Lower leg skin (tissue), 4 donors: ENCODE data around the gene SOCS6. TPM values are rescaled to one million over a fixed set of nuclear protein-coding genes. Genes with fewer than 3 reads are reported as not detected.

Experiments used
- DNase-seq, 2 donors: peaks; one replicate each; pipeline ENCODE4 v3.0.0-alpha.2; 2019; ENCODE audit warnings: low spot score in 2 of 2
- H3K4me3 ChIP-seq: fragments of 200-600 bp; sonication (generic); 2 replicates; pipeline ENCODE4 v1.5.1; 2017; ENCODE audit warnings: mild to moderate bottlenecking, low read depth; ENCODE audit not compliant: poor library complexity, severe bottlenecking
- CTCF ChIP-seq, 3 donors: fragments of 450-650 bp; IDR thresholded peaks; one replicate each; pipeline ENCODE4 v1.5.1; 2016; ENCODE audit warnings: antibody characterized with exemption in 3 of 3, mild to moderate bottlenecking in 3 of 3, moderate library complexity in 2 of 3
- POLR2A ChIP-seq, 2 donors: fragments of 450-650 bp; IDR thresholded peaks; one replicate each; pipeline ENCODE4 v1.6.1; 2016 to 2017; ENCODE audit warnings: antibody characterized with exemption in 2 of 2, mild to moderate bottlenecking in 1 of 2, moderate library complexity in 1 of 2
- WGBS, 2 donors: methylation state at CpG; one replicate each; pipeline ENCODE4 v1.1.5; 2018; 5-methylcytosine and 5-hydroxymethylcytosine counted together
- intact Hi-C: fragments of 100-400 bp; cut with DNase I; formaldehyde crosslinking; loops from one replicate; pipeline ENCODE4 v1.15.0; 2023; ENCODE audit warnings: low total_unique reads
- total RNA-seq, 4 donors: library from RNA; depleted of rRNA; stranded (reverse); fragments of >200 nt; gene quantifications; one replicate each; pipeline ENCODE4 v1.1.0, GENCODE V29; 2016

SOCS6 gene
- total RNA-seq, 4 donors from 2014 or later, result 13.3 to 19.7 (median 18.7) TPM

DNA sequence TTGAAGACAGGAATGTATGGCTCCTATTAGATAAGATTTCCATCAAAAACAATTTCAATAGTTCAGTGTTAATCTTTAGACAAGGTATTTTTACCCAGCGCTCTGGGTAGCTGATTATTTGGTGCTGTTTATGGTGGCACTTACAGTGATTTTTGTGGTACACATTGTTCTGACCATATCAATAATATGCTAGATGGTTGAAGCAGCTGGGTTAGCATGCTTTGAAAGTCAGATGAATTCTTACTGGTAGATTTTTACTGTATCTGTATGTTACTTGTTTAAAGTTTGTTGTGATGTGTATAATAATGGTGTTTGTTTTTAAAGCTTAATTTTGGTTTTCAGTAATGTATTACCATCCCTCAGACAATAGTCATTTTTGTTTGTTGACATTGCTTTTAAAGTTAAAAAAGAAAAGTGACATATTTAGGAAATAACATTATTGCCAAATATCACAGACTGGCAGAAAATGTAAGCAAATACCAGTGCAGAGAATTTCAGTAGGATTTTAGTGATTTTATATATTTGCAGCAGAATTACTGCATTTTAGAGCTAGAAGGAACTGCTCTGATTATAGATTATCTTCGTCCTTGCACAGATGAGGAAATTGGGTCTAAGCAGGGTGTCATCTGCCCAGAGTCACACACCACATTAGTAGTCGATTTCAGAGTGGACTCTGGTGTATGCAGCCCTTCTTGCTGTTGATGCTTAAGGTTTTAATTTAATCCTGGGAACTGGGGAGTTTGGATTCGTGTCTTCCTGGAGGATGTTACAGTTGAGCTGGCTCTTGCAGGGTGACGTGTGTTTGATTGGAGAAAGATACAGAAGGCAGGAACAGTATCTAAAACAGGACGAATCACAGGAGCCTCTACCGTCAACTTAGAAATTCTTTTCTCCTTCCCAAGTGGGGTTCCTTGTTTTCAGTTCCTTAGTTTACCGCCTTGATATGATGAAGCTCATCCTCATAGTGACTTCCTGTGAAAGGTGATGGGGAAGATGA lies 6.6 kb downstream of the SOCS6 start:
- 54% methylated on average over 8 of the region's 8 CpGs for WGBS, 2 donors
- intact Hi-C loops, result no loop called here
- TF ChIP-seq POLR2A (IDR thresholded peaks at IDR 0.05) (no peak), CTCF (IDR thresholded peaks at IDR 0.05) (no peak)

GRCh38 chr18:70296289-70296688 lies 7.4 kb downstream of the SOCS6 start:
- WGBS, 2 donors, result 76 to 85% methylated on average over 10 of the region's 10 CpGs
- no peak overlapping the region for H3K4me3 ChIP-seq
- intact Hi-C loops, result no loop called here
- TF ChIP-seq POLR2A (IDR thresholded peaks at IDR 0.05) (no peak), CTCF (IDR thresholded peaks at IDR 0.05) (no peak)
- DNase-seq, result no peak

More for the DNA sequence above, 6.6 kb downstream of the SOCS6 start:
- no peak for DNase-seq
- no peak overlapping the region for H3K4me3 ChIP-seq

DNA sequence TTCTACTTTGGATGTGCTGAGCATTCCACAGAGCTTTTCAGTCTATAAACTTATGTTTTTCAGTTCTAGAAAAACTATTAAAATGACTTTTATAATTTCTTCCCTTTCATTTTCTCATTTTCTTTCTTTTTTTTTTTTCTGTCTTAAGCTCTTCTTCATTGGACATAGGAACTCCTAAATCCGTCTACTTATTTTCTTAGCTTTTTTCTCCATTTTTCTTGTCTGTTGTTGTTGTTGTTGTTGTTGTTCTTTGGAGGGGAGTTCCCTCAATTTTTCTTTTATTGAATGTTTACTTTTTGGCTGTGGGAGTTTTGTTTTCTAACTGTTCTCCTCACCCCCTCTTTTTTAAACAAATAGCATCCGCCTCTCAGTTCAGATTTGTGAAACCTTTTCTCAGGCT lies 7.9 kb downstream of the SOCS6 start:
- intact Hi-C loops, result no loop called here
- no peak for TF ChIP-seq CTCF (IDR thresholded peaks at IDR 0.05)
- TF ChIP-seq POLR2A (IDR thresholded peaks at IDR 0.05), result no peak
- WGBS, 2 donors, result 79 to 95% methylated on average over 2 of the region's 2 CpGs
- H3K4me3 ChIP-seq, result no peak overlapping the region
- DNase-seq, result no peak

- no peak for DNase-seq
- intact Hi-C loops, result no loop called here
- no peak overlapping the region for H3K4me3 ChIP-seq
- 75 to 79% methylated on average over 8 of the region's 8 CpGs for WGBS, 2 donors
- TF ChIP-seq CTCF (IDR thresholded peaks at IDR 0.05) (no peak), POLR2A (IDR thresholded peaks at IDR 0.05) (no peak)
Observed at GRCh38 chr18:70299393-70299792, 10.5 kb downstream of the SOCS6 start.

- intact Hi-C loops, result no loop called here
Observed at GRCh38 chr18:70301667-70302066, 12.8 kb downstream of the SOCS6 start.

More at GRCh38 chr18:70301667-70302066, 12.8 kb downstream of the SOCS6 start:
- TF ChIP-seq POLR2A (IDR thresholded peaks at IDR 0.05) (no peak), CTCF (IDR thresholded peaks at IDR 0.05) (no peak)
- DNase-seq, result no peak
- no peak overlapping the region for H3K4me3 ChIP-seq
- 85 to 90% methylated on average over 5 of the region's 5 CpGs for WGBS, 2 donors
